HCT116 (cell line): Measurements from ENCODE around the gene FOXD3. TPM values are rescaled to one million over a fixed set of nuclear protein-coding genes. Genes with fewer than 3 reads are reported as not detected.

Experiments used
- ATAC-seq: fragments of 200-7000 bp; cut with Tn5 transposase; 2 replicates; pipeline ENCODE4 v1.9.1; 2020; ENCODE audit warnings: mild to moderate bottlenecking, moderate library complexity
- BruUV-seq: library from RNA; stranded (reverse); fragments of 400-500 nt; replicated peaks from 2 replicates; lab custom pipeline; 2021; lab: Mats Ljungman, UMichigan
- CTCF ChIA-PET: fragments of 300-600 bp; sonication (Branson Sonifier 250); formaldehyde crosslinking; loops from one replicate; lab custom pipeline; 2021; ENCODE audit warnings: antibody characterized with exemption; lab: Charles Lee
- POLR2A ChIA-PET: fragments of 300-600, 350-600 bp; sonication (Branson Sonifier 250); formaldehyde crosslinking; loops from one replicate; lab custom pipeline; 2021; ENCODE audit warnings: antibody characterized with exemption; lab: Charles Lee
- RAD21 ChIA-PET, 2 experiments: fragments of 300-600 bp; sonication (Branson Sonifier 250); formaldehyde crosslinking; loops; one replicate each; lab custom pipeline; 2023; ENCODE audit warnings: low total read pairs in 2 of 2; ENCODE audit not compliant: uncharacterized antibody in 2 of 2, unreplicated experiment in 2 of 2, low non-redundant PET in 1 of 2; lab: Charles Lee
- DNase-seq: peaks from one replicate; pipeline ENCODE4 v3.0.0-alpha.2; 2010; ENCODE audit warnings: low read depth, low spot score
- H2AFZ ChIP-seq: fragments of 200-600 bp; shearing (Covaris generic), sonication (generic); 2 replicates; pipeline ENCODE4 v1.6.1; 2017; ENCODE audit warnings: low read depth, mixed run types, mixed read lengths, antibody characterized with exemption, low read length; ENCODE audit not compliant: poor library complexity, severe bottlenecking
- H3K27ac ChIP-seq: 2 replicates; pipeline ENCODE4 v1.5.1; 2012; ENCODE audit warnings: low read depth, low read length
- H3K27me3 ChIP-seq: fragments of 200-600 bp; sonication (generic); 2 replicates; pipeline ENCODE4 v1.6.1; 2016; ENCODE audit warnings: mixed run types, low read length, mixed read lengths; ENCODE audit not compliant: insufficient read depth
- H3K36me3 ChIP-seq, 2 experiments: fragments of 200-500 bp in 1 of 2; fragments of 200-600 bp in 1 of 2; sonication (Bioruptor generic) in 1 of 2; sonication (generic) in 1 of 2; 2 replicates each; pipeline versions ENCODE4 v1.5.1 to v1.6.1; 2014 to 2016; ENCODE audit warnings: low read length in 2 of 2, inconsistent platforms in 1 of 2, mixed read lengths in 1 of 2, mixed run types in 1 of 2; ENCODE audit not compliant: insufficient read depth in 2 of 2, control insufficient read depth in 1 of 2
- H3K4me1 ChIP-seq, 2 experiments: fragments of 200-600 bp in 1 of 2; sonication (generic) in 1 of 2; 2 replicates each; pipeline versions ENCODE4 v1.5.1 to v1.6.1; 2012 to 2017; ENCODE audit warnings: low read length in 2 of 2, inconsistent platforms in 1 of 2, mild to moderate bottlenecking in 1 of 2, mixed read lengths in 1 of 2, mixed run types in 1 of 2, moderate library complexity in 1 of 2; ENCODE audit not compliant: insufficient read depth in 2 of 2, control insufficient read depth in 1 of 2
- H3K4me2 ChIP-seq: fragments of 200-600 bp; sonication (generic); 2 replicates; pipeline ENCODE4 v1.6.1; 2017; ENCODE audit warnings: mixed run types, low read length, mixed read lengths
- H3K4me3 ChIP-seq, 2 experiments: fragments of 200-600 bp in 1 of 2; sonication (generic) in 1 of 2; replicated peaks in 1 of 2; 2 replicates each; pipeline ENCODE4 v1.5.1; 2011 to 2016; ENCODE audit warnings: low read length in 2 of 2, control low read depth in 1 of 2, low read depth in 1 of 2, mild to moderate bottlenecking in 1 of 2, mixed read lengths in 1 of 2, mixed run types in 1 of 2
- H3K79me2 ChIP-seq: fragments of 200-600 bp; sonication (generic); 2 replicates; pipeline ENCODE4 v1.6.1; 2017; ENCODE audit warnings: mild to moderate bottlenecking, mixed run types, low read length, moderate library complexity, mixed read lengths; ENCODE audit not compliant: insufficient read depth
- H3K9ac ChIP-seq: fragments of 200-600 bp; sonication (generic); 2 replicates; pipeline ENCODE4 v1.6.1; 2016; ENCODE audit warnings: low read length, mixed read lengths
- H3K9me2 ChIP-seq: fragments of 200-600 bp; sonication (generic), shearing (Covaris generic); 2 replicates; pipeline ENCODE4 v1.6.1; 2017; ENCODE audit warnings: mixed run types, mild to moderate bottlenecking, moderate library complexity; ENCODE audit not compliant: insufficient read depth
- H3K9me3 ChIP-seq, 2 experiments: fragments of 200-500 bp in 1 of 2; fragments of 200-600 bp in 1 of 2; sonication (Bioruptor generic) in 1 of 2; sonication (generic) in 1 of 2; 2 replicates each; pipeline ENCODE4 v1.6.1; 2014 to 2017; ENCODE audit warnings: low read length in 2 of 2, mixed read lengths in 2 of 2, inconsistent platforms in 1 of 2, low read depth in 1 of 2, mild to moderate bottlenecking in 1 of 2, mixed run types in 1 of 2, moderate library complexity in 1 of 2; ENCODE audit not compliant: control insufficient read depth in 1 of 2, insufficient read depth in 1 of 2
- H4K20me1 ChIP-seq: fragments of 200-600 bp; sonication (generic), shearing (Covaris generic); 2 replicates; pipeline ENCODE4 v1.6.1; 2017; ENCODE audit warnings: mixed run types, mild to moderate bottlenecking, moderate library complexity; ENCODE audit not compliant: insufficient read depth
- CBX3 ChIP-seq: IDR thresholded peaks from 2 replicates; pipeline ENCODE4 v1.6.1; 2012; ENCODE audit warnings: low read depth
- CEBPB ChIP-seq: IDR thresholded peaks from 2 replicates; pipeline ENCODE4 v1.6.1; 2012; ENCODE audit warnings: low read depth
- EGR1 ChIP-seq: IDR thresholded peaks from 2 replicates; pipeline ENCODE4 v1.6.1; 2012; ENCODE audit warnings: low read depth
- ELF1 ChIP-seq: IDR thresholded peaks from 2 replicates; pipeline ENCODE4 v1.6.1; 2012; ENCODE audit warnings: low read depth, borderline replicate concordance
- EZH2 ChIP-seq: fragments of 200-600 bp; sonication (generic); IDR thresholded peaks from 2 replicates; pipeline ENCODE4 v1.6.1; 2017; ENCODE audit warnings: antibody characterized with exemption, mixed run types
- EZH2phosphoT487 ChIP-seq: fragments of 200-600 bp; IDR thresholded peaks from 2 replicates; pipeline ENCODE4 v1.6.1; 2018; ENCODE audit warnings: antibody characterized with exemption, borderline replicate concordance
- FOSL1 ChIP-seq: IDR thresholded peaks from 2 replicates; pipeline ENCODE4 v1.6.1; 2012; ENCODE audit warnings: low read depth
- JUND ChIP-seq: IDR thresholded peaks from 2 replicates; pipeline ENCODE4 v1.6.1; 2012
- POLR2A ChIP-seq: IDR thresholded peaks from 2 replicates; pipeline ENCODE4 v1.7.0; 2011; ENCODE audit warnings: borderline replicate concordance; ENCODE audit not compliant: insufficient read depth, insufficient read length; ENCODE audit errors: extremely low read depth
- POLR2AphosphoS5 ChIP-seq: IDR thresholded peaks from 2 replicates; pipeline ENCODE4 v1.6.1; 2011; ENCODE audit warnings: mild to moderate bottlenecking, low read depth, low read length, moderate library complexity
- RAD21 ChIP-seq: IDR thresholded peaks from 2 replicates; pipeline ENCODE4 v1.6.1; 2012; ENCODE audit warnings: low read depth, mild to moderate bottlenecking
- SIN3A ChIP-seq: IDR thresholded peaks from 2 replicates; pipeline ENCODE4 v1.6.1; 2012; ENCODE audit warnings: low read depth
- SRF ChIP-seq: IDR thresholded peaks from 2 replicates; pipeline ENCODE4 v1.6.1; 2012; ENCODE audit warnings: low read depth
- ZFX ChIP-seq: fragments of 450-650 bp; IDR thresholded peaks from 2 replicates; pipeline ENCODE4 v1.6.1; 2017
- ZNF274 ChIP-seq: fragments of 200-500 bp; sonication (Bioruptor generic); IDR thresholded peaks from 2 replicates; pipeline ENCODE4 v1.6.1; 2014; ENCODE audit warnings: mild to moderate bottlenecking, low read depth, low read length, inconsistent platforms
- intact Hi-C: fragments of 100-400 bp; cut with micrococcal nuclease; formaldehyde crosslinking; loops from 2 replicates; pipeline ENCODE4 v1.10.0; 2022
- total RNA-seq: library from RNA; stranded (reverse); gene quantifications from one replicate; pipeline ENCODE4 v1.2.1, GENCODE V29; 2021; ENCODE audit not compliant: unreplicated experiment
- TF ChIP-seq, protein P1 (sequence below): IDR thresholded peaks from 2 replicates; pipeline ENCODE4 v1.6.1; 2011; ENCODE audit warnings: mild to moderate bottlenecking, low read length, moderate library complexity; ENCODE audit not compliant: insufficient replicate concordance; ENCODE audit errors: extremely low read depth
- TF ChIP-seq, protein P2 (sequence below): IDR thresholded peaks from 2 replicates; pipeline ENCODE4 v1.6.1; 2012
- TF ChIP-seq, protein P3 (sequence below): IDR thresholded peaks from 2 replicates; pipeline ENCODE4 v1.6.1; 2012; ENCODE audit warnings: low read depth
- TF ChIP-seq, protein P4 (sequence below): IDR thresholded peaks from 2 replicates; pipeline ENCODE4 v1.6.1; 2012

FOXD3 gene
- total RNA-seq, 1 experiment from 2014 or later, result 0.17 TPM

DNA sequence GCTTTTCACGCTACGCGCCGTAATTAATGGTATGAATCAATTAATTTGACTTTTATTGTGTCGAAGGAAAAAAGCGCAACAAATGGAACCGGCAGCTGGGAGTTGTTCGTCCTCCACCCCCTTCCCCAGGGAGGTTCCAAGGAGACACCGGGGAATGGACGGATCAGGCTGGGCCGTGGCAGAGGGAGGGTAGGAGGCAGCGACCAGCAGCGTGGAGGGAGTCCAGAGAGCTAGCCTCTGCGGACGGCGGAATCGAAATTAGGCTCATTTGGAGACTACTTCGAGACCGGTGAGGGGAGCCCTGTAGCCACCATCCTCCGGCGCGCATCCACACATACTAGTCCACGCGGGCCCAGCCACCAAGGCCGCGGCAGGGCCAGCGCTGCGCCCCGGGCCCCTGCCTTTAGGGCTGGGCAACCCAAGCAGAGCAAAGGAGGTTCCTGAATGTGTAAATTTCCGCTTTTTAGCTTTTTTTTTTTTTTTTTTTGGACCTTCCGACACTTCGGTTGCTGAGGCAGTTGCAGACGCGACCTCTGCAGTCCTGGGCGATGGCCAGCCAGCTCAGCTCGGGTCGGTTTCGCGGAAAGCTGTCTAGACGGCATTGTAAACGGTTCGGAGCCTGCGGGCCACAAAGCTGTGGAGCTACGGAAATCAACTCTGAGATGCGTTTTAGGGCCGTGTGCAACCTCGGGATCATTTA, 2.2 kb upstream of the FOXD3 start:
- CTCF ChIA-PET, result interaction anchor here (0.6 to 0.7 kb wide), 2 partner anchors 112 to 123 kb away, joined by 4 read pairs; no protein-coding TSS in a partner anchor
- no TSS peak for BruUV-seq
- ATAC-seq, result no peak
- Histone ChIP-seq H3K4me2 (no peak overlapping the region), H3K9me2 (no peaks in the 10 kb centered on the region), H3K36me3 (no peaks in the 10 kb centered on the region), H3K9me3 (no peaks in the 10 kb centered on the region), H3K4me3 (no peak overlapping the region), H3K9ac (no peak overlapping the region), H2AFZ (no peak overlapping the region), H3K79me2 (no peaks in the 10 kb centered on the region), H3K4me1 (peaks cover 10 to 14% of the 10 kb centered on the region in 2 experiments), H3K27me3 (no peaks in the 10 kb centered on the region), H3K27ac (no peak overlapping the region), H4K20me1 (no peaks in the 10 kb centered on the region)
- RAD21 ChIA-PET, result no interaction called here
- DNase-seq, result no peak
- POLR2A ChIA-PET, result no interaction called here
- intact Hi-C loops, result loop anchor here (10.0 kb wide), 1 partner anchor 925 kb away; no protein-coding TSS in a partner anchor
- TF ChIP-seq ELF1, result no peak
- TF ChIP-seq POLR2A, result no peak
- TF ChIP-seq, protein P1, sequence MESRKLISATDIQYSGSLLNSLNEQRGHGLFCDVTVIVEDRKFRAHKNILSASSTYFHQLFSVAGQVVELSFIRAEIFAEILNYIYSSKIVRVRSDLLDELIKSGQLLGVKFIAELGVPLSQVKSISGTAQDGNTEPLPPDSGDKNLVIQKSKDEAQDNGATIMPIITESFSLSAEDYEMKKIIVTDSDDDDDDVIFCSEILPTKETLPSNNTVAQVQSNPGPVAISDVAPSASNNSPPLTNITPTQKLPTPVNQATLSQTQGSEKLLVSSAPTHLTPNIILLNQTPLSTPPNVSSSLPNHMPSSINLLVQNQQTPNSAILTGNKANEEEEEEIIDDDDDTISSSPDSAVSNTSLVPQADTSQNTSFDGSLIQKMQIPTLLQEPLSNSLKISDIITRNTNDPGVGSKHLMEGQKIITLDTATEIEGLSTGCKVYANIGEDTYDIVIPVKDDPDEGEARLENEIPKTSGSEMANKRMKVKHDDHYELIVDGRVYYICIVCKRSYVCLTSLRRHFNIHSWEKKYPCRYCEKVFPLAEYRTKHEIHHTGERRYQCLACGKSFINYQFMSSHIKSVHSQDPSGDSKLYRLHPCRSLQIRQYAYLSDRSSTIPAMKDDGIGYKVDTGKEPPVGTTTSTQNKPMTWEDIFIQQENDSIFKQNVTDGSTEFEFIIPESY, result no peak
- no peak for TF ChIP-seq FOSL1
- TF ChIP-seq CEBPB, result no peak
- no peak for TF ChIP-seq SRF
- TF ChIP-seq JUND, result no peak
- TF ChIP-seq, protein P2, sequence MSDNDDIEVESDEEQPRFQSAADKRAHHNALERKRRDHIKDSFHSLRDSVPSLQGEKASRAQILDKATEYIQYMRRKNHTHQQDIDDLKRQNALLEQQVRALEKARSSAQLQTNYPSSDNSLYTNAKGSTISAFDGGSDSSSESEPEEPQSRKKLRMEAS, result no peak
- TF ChIP-seq RAD21, result no peak
- no peak for TF ChIP-seq POLR2AphosphoS5
- TF ChIP-seq ZFX, result no peak
- TF ChIP-seq, protein P3, sequence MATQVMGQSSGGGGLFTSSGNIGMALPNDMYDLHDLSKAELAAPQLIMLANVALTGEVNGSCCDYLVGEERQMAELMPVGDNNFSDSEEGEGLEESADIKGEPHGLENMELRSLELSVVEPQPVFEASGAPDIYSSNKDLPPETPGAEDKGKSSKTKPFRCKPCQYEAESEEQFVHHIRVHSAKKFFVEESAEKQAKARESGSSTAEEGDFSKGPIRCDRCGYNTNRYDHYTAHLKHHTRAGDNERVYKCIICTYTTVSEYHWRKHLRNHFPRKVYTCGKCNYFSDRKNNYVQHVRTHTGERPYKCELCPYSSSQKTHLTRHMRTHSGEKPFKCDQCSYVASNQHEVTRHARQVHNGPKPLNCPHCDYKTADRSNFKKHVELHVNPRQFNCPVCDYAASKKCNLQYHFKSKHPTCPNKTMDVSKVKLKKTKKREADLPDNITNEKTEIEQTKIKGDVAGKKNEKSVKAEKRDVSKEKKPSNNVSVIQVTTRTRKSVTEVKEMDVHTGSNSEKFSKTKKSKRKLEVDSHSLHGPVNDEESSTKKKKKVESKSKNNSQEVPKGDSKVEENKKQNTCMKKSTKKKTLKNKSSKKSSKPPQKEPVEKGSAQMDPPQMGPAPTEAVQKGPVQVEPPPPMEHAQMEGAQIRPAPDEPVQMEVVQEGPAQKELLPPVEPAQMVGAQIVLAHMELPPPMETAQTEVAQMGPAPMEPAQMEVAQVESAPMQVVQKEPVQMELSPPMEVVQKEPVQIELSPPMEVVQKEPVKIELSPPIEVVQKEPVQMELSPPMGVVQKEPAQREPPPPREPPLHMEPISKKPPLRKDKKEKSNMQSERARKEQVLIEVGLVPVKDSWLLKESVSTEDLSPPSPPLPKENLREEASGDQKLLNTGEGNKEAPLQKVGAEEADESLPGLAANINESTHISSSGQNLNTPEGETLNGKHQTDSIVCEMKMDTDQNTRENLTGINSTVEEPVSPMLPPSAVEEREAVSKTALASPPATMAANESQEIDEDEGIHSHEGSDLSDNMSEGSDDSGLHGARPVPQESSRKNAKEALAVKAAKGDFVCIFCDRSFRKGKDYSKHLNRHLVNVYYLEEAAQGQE, result no peak
- TF ChIP-seq CBX3, result no peak
- no peak for TF ChIP-seq SIN3A
- no peak for TF ChIP-seq ZNF274
- no peak for TF ChIP-seq EZH2phosphoT487
- TF ChIP-seq, protein P4, sequence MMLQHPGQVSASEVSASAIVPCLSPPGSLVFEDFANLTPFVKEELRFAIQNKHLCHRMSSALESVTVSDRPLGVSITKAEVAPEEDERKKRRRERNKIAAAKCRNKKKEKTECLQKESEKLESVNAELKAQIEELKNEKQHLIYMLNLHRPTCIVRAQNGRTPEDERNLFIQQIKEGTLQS, result no peak
- no peak for TF ChIP-seq EGR1
- no peak for TF ChIP-seq EZH2
